MM.1S (cell line): ENCODE measurements around the gene CHD6.

ENCODE experiments used
- EZH2 ChIP-seq: fragments of 300-600 bp; sonication (generic); optimal IDR thresholded peaks from 2 replicates; pipeline ENCODE3; 2017; ENCODE audit warnings: low read depth, mild to moderate bottlenecking, antibody characterized with exemption, low read length, mixed read lengths
- TF ChIP-seq, protein P1 (sequence below): fragments of 300-600 bp; sonication (generic); IDR thresholded peaks from 2 replicates; pipeline ENCODE4 v1.5.1; 2016; ENCODE audit warnings: antibody characterized with exemption, low read length, mixed read lengths

- TF ChIP-seq, protein P1, sequence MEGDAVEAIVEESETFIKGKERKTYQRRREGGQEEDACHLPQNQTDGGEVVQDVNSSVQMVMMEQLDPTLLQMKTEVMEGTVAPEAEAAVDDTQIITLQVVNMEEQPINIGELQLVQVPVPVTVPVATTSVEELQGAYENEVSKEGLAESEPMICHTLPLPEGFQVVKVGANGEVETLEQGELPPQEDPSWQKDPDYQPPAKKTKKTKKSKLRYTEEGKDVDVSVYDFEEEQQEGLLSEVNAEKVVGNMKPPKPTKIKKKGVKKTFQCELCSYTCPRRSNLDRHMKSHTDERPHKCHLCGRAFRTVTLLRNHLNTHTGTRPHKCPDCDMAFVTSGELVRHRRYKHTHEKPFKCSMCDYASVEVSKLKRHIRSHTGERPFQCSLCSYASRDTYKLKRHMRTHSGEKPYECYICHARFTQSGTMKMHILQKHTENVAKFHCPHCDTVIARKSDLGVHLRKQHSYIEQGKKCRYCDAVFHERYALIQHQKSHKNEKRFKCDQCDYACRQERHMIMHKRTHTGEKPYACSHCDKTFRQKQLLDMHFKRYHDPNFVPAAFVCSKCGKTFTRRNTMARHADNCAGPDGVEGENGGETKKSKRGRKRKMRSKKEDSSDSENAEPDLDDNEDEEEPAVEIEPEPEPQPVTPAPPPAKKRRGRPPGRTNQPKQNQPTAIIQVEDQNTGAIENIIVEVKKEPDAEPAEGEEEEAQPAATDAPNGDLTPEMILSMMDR = no peak
- TF ChIP-seq EZH2 = no peak
These were observed 58.5 kb downstream of the CHD6 start for GRCh38 chr20:41559658-41560057.
